PC-3 (cell line): Measurements from ENCODE around the gene TGFBR3. TPM values are rescaled to one million over a fixed set of nuclear protein-coding genes. Genes with fewer than 3 reads are reported as not detected.

Experiments
- ATAC-seq: fragments of 200-7000 bp; cut with Tn5 transposase; 2 replicates; pipeline ENCODE4 v1.9.1; 2020; ENCODE audit warnings: mild to moderate bottlenecking, moderate library complexity
- BruUV-seq: library from RNA; stranded (reverse); fragments of 400-500 nt; replicated peaks from 2 replicates; lab custom pipeline; 2021; lab: Mats Ljungman, UMichigan
- CTCF ChIA-PET: fragments of 300-600 bp; sonication (Branson Sonifier 250); formaldehyde crosslinking; loops from one replicate; lab custom pipeline; 2022; ENCODE audit warnings: antibody characterized with exemption; lab: Charles Lee
- POLR2A ChIA-PET: fragments of 300-600 bp; sonication (Branson Sonifier 250); formaldehyde crosslinking; loops from one replicate; lab custom pipeline; 2022; ENCODE audit warnings: antibody characterized with exemption; ENCODE audit not compliant: unreplicated experiment; lab: Charles Lee
- DNase-seq: peaks from one replicate; pipeline ENCODE4 v3.0.0-alpha.2; 2015
- H2AFZ ChIP-seq: fragments of 300-600 bp; sonication (generic); 2 replicates; pipeline ENCODE4 v1.6.0; 2016; ENCODE audit warnings: antibody characterized with exemption, low read length
- H3F3A ChIP-seq: fragments of 300-600 bp; sonication (generic); one replicate; pipeline ENCODE4 v1.6.0; 2017; ENCODE audit warnings: antibody characterized with exemption, low read length, control low read depth, mild to moderate bottlenecking; ENCODE audit not compliant: unreplicated experiment
- H3K27ac ChIP-seq: fragments of 300-600 bp; sonication (generic); 2 replicates; pipeline ENCODE4 v1.5.1; 2016; ENCODE audit warnings: mild to moderate bottlenecking, low read length
- H3K27me3 ChIP-seq: fragments of 300-600 bp; sonication (generic); 2 replicates; pipeline ENCODE4 v1.6.1; 2016; ENCODE audit warnings: low read length, mixed read lengths
- H3K36me3 ChIP-seq: fragments of 300-600 bp; sonication (generic); 2 replicates; pipeline ENCODE4 v1.6.1; 2016; ENCODE audit warnings: low read depth, mixed run types, low read length, mixed read lengths
- H3K4me1 ChIP-seq: fragments of 300-600 bp; sonication (generic); 2 replicates; pipeline ENCODE4 v1.5.1; 2016; ENCODE audit warnings: low read length; ENCODE audit not compliant: insufficient read depth
- H3K4me2 ChIP-seq: fragments of 300-600 bp; sonication (generic); 2 replicates; pipeline ENCODE4 v1.6.0; 2016; ENCODE audit warnings: low read length
- H3K4me3 ChIP-seq: fragments of 300-600 bp; sonication (generic); 2 replicates; pipeline ENCODE4 v1.5.1; 2016; ENCODE audit warnings: mild to moderate bottlenecking, low read length, mixed read lengths
- H3K79me2 ChIP-seq: fragments of 300-600 bp; sonication (generic); 2 replicates; pipeline ENCODE4 v1.6.1; 2017; ENCODE audit warnings: low read length, mixed read lengths
- H3K9ac ChIP-seq: fragments of 300-600 bp; sonication (generic); 2 replicates; pipeline ENCODE4 v1.6.0; 2016; ENCODE audit warnings: mild to moderate bottlenecking, low read length
- H3K9me2 ChIP-seq: fragments of 300-600 bp; sonication (generic); replicated peaks from 2 replicates; pipeline ENCODE4 v1.6.1; 2016; ENCODE audit warnings: mixed run types, low read length, mixed read lengths
- H3K9me3 ChIP-seq: fragments of 300-600 bp; sonication (generic); 2 replicates; pipeline ENCODE4 v1.6.1; 2016; ENCODE audit warnings: low read length, mixed read lengths
- H4K20me1 ChIP-seq: fragments of 300-600 bp; sonication (generic); 2 replicates; pipeline ENCODE4 v1.6.1; 2016; ENCODE audit warnings: low read length, mixed read lengths
- CTCF ChIP-seq: fragments of 300-600 bp; sonication (generic); conservative IDR thresholded peaks from 2 replicates; pipeline ENCODE4 v1.5.1; 2017; ENCODE audit warnings: antibody characterized with exemption, low read depth, mild to moderate bottlenecking, low read length
- EZH2 ChIP-seq: fragments of 300-600 bp; sonication (generic); IDR thresholded peaks from one replicate; pipeline ENCODE4 v1.6.1; 2017; ENCODE audit warnings: antibody characterized with exemption, mild to moderate bottlenecking, low read length; ENCODE audit not compliant: unreplicated experiment
- EZH2phosphoT487 ChIP-seq: fragments of 300-600 bp; sonication (generic); IDR thresholded peaks from 2 replicates; pipeline ENCODE4 v1.6.1; 2018; ENCODE audit warnings: mild to moderate bottlenecking, antibody characterized with exemption, low read length, borderline replicate concordance
- intact Hi-C: fragments of 100-400 bp; cut with micrococcal nuclease; formaldehyde crosslinking; loops from 2 replicates; pipeline ENCODE4 v1.9.0; 2023
- total RNA-seq: library from RNA; depleted of rRNA; stranded (reverse); fragments of >200 nt; gene quantifications from 2 replicates; pipeline ENCODE4 v1.2.3, GENCODE V29; 2014

TGFBR3 gene
- total RNA-seq, 1 experiment from 2014 or later, result 2.8 TPM

- H3K79me2 ChIP-seq, result no peaks in the 10 kb centered on the region
- no peaks in the 10 kb centered on the region for H4K20me1 ChIP-seq
- no peaks in the 10 kb centered on the region for H3K36me3 ChIP-seq
- no TSS peak for BruUV-seq
- ChIA-PET POLR2A (interaction anchor here (0.7 kb wide), 1 partner anchor 330 kb away, joined by 5 read pairs; the partner anchor contains the start of gene CDC7), CTCF (no interaction called here)
- H3F3A ChIP-seq, result no peaks in the 10 kb centered on the region
- no peak overlapping the region for H3K4me3 ChIP-seq
- H3K9ac ChIP-seq, result no peak overlapping the region
- H3K27ac ChIP-seq, result no peak overlapping the region
- intact Hi-C loops, result no loop called here
- ATAC-seq (no peak; the same call in none of the 2 replicates), DNase-seq (peak; percentile 26)
- no peak overlapping the region for H3K4me2 ChIP-seq
- H3K4me1 ChIP-seq, result no peaks in the 10 kb centered on the region
- TF ChIP-seq EZH2 (no peak), CTCF (peak; percentile 36; the same call in 1 of the 2 replicates), EZH2phosphoT487 (no peak)
- H2AFZ ChIP-seq, result no peak overlapping the region
- no peaks in the 10 kb centered on the region for H3K9me3 ChIP-seq
- no peaks in the 10 kb centered on the region for H3K27me3 ChIP-seq
- H3K9me2 ChIP-seq, result no peaks in the 10 kb centered on the region
Measured at GRCh38 chr1:91830242-91831131, 55.5 kb downstream of the TGFBR3 start.

- Histone ChIP-seq H3K27me3 (no peaks in the 10 kb centered on the region), H3F3A (no peaks in the 10 kb centered on the region), H3K27ac (no peak overlapping the region), H3K4me1 (no peaks in the 10 kb centered on the region), H3K79me2 (no peaks in the 10 kb centered on the region), H3K4me2 (no peak overlapping the region), H3K4me3 (no peak overlapping the region), H3K9me2 (no peaks in the 10 kb centered on the region), H4K20me1 (no peaks in the 10 kb centered on the region), H3K9me3 (no peaks in the 10 kb centered on the region), H3K9ac (no peak overlapping the region), H3K36me3 (no peaks in the 10 kb centered on the region), H2AFZ (no peak overlapping the region)
- no TSS peak for BruUV-seq
- intact Hi-C loops, result no loop called here
- TF ChIP-seq EZH2 (no peak), CTCF (no peak), EZH2phosphoT487 (no peak)
- ATAC-seq, result no peak
- POLR2A ChIA-PET, result interaction anchor here (0.7 kb wide), 1 partner anchor 329 kb away, joined by 5 read pairs; the partner anchor contains the start of gene CDC7
- CTCF ChIA-PET, result no interaction called here
- no peak for DNase-seq
Measured at GRCh38 chr1:91829293-91830153, 56.4 kb downstream of the TGFBR3 start.
